ENCODE data around the gene PRKG1.
A peak's percentile ranks its signal among the peaks of the same experiment; 100 is the strongest.

Gene PRKG1

GRCh38 chr10:52252307-52252706, 1178.0 kb downstream of the PRKG1 start:
- no peak for DNase-seq

- no peak for DNase-seq
Observed at GRCh38 chr10:52256832-52257691, 1182.8 kb downstream of the PRKG1 start.

GRCh38 chr10:52257692-52258075, 1183.4 kb downstream of the PRKG1 start:
- DNase-seq = no peak

GRCh38 chr10:52258799-52259425, 1184.6 kb downstream of the PRKG1 start:
- DNase-seq = no peak

- no peak for DNase-seq
Observed at GRCh38 chr10:52259426-52259812, 1185.1 kb downstream of the PRKG1 start.

- DNase-seq = no peak
Observed at GRCh38 chr10:52261362-52261761, 1187.1 kb downstream of the PRKG1 start.

- DNase-seq = no peak
Observed at GRCh38 chr10:52265131-52265926, 1191.0 kb downstream of the PRKG1 start.

GRCh38 chr10:52266858-52267257, 1192.6 kb downstream of the PRKG1 start:
- no peak for DNase-seq

GRCh38 chr10:52268790-52269189, 1194.5 kb downstream of the PRKG1 start:
- DNase-seq = no peak

- no peak for DNase-seq
Observed at GRCh38 chr10:52269233-52269632, 1194.9 kb downstream of the PRKG1 start.

GRCh38 chr10:52276163-52276562, 1201.9 kb downstream of the PRKG1 start:
- DNase-seq = no peak

GRCh38 chr10:52276986-52277385, 1202.7 kb downstream of the PRKG1 start:
- no peak for DNase-seq

GRCh38 chr10:52279546-52279945, 1205.3 kb downstream of the PRKG1 start:
- DNase-seq = no peak

- no peak for DNase-seq
Observed at GRCh38 chr10:52280051-52280450, 1205.8 kb downstream of the PRKG1 start.

GRCh38 chr10:52283174-52283573, 1208.9 kb downstream of the PRKG1 start:
- DNase-seq = no peak

GRCh38 chr10:52284416-52285013, 1210.2 kb downstream of the PRKG1 start:
- DNase-seq = no peak

- DNase-seq = no peak
Observed at GRCh38 chr10:52287866-52288265, 1213.6 kb downstream of the PRKG1 start.

GRCh38 chr10:52297747-52298146, 1223.5 kb downstream of the PRKG1 start:
- DNase-seq = no peak

- DNase-seq = no peak
Observed at GRCh38 chr10:52300599-52301277, 1226.5 kb downstream of the PRKG1 start.

- peak in 1 of 2 donors; percentile 11 for DNase-seq
Observed at GRCh38 chr10:52308251-52309031, 1234.2 kb downstream of the PRKG1 start.

GRCh38 chr10:52312942-52313255, 1238.6 kb downstream of the PRKG1 start:
- DNase-seq = no peak

Data from CD4-positive, alpha-beta T cell treated with Interleukin-1 beta for 1 hour (primary cell).